SK-N-DZ (cell line): ENCODE results near the gene PIK3C2G.

Experiments used
- DNase-seq: peaks from one replicate; pipeline ENCODE4 v3.0.0-alpha.2; 2015; ENCODE audit warnings: low spot score

The PIK3C2G gene

GRCh38 chr12:18280728-18281127 is 19.4 kb downstream of the PIK3C2G start:
- DNase-seq, result no peak

GRCh38 chr12:18281941-18282340 is 20.6 kb downstream of the PIK3C2G start:
- no peak for DNase-seq

- no peak for DNase-seq
These were observed 22.5 kb downstream of the PIK3C2G start for GRCh38 chr12:18283831-18284230.

- DNase-seq, result no peak
These were observed 23.1 kb downstream of the PIK3C2G start for GRCh38 chr12:18284386-18284785.

- DNase-seq, result no peak
These were observed 23.8 kb downstream of the PIK3C2G start for GRCh38 chr12:18285161-18285560.

GRCh38 chr12:18290386-18290785 is 29.1 kb downstream of the PIK3C2G start:
- no peak for DNase-seq

GRCh38 chr12:18294889-18295288 is 33.6 kb downstream of the PIK3C2G start:
- DNase-seq, result no peak

GRCh38 chr12:18296201-18296908 is 35.0 kb downstream of the PIK3C2G start:
- DNase-seq, result no peak

- DNase-seq, result no peak
These were observed 35.6 kb downstream of the PIK3C2G start for GRCh38 chr12:18296909-18297280.

- no peak for DNase-seq
These were observed 36.6 kb downstream of the PIK3C2G start for GRCh38 chr12:18297902-18298301.

GRCh38 chr12:18302809-18303430 is 41.6 kb downstream of the PIK3C2G start:
- DNase-seq, result no peak

- DNase-seq, result no peak
These were observed 43.3 kb downstream of the PIK3C2G start for GRCh38 chr12:18304609-18305008.

- DNase-seq, result no peak
These were observed 45.0 kb downstream of the PIK3C2G start for GRCh38 chr12:18306311-18306710.

- no peak for DNase-seq
These were observed 52.0 kb downstream of the PIK3C2G start for GRCh38 chr12:18313306-18313705.

- peak; percentile 52 for DNase-seq
These were observed 58.8 kb downstream of the PIK3C2G start for GRCh38 chr12:18320036-18320617.

- DNase-seq, result no peak
These were observed 59.7 kb downstream of the PIK3C2G start for GRCh38 chr12:18320976-18321375.

GRCh38 chr12:18323159-18323558 is 61.8 kb downstream of the PIK3C2G start:
- no peak for DNase-seq

GRCh38 chr12:18327036-18327435 is 65.7 kb downstream of the PIK3C2G start:
- DNase-seq, result no peak

GRCh38 chr12:18332173-18332572 is 70.9 kb downstream of the PIK3C2G start:
- DNase-seq, result no peak

GRCh38 chr12:18339633-18340032 is 78.3 kb downstream of the PIK3C2G start:
- DNase-seq, result no peak

GRCh38 chr12:18340186-18340585 is 78.9 kb downstream of the PIK3C2G start:
- DNase-seq, result no peak

GRCh38 chr12:18340786-18341185 is 79.5 kb downstream of the PIK3C2G start:
- no peak for DNase-seq

- DNase-seq, result no peak
These were observed 82.4 kb downstream of the PIK3C2G start for GRCh38 chr12:18343708-18344107.
